HepG2 (cell line): ENCODE results near the gene PFKL. TPM values are rescaled to one million over a fixed set of nuclear protein-coding genes. Genes with fewer than 3 reads are reported as not detected.

Experiments used
- polyA plus RNA-seq, 8 experiments: library from polyadenylated mRNA; depleted of rRNA in 3 of 8; stranded (reverse) in 7 of 8; unstranded in 1 of 8; fragments of >200 nt; fragmentation: Illumina TruSeq in 4 of 8; extraction: Trizol in 4 of 8; gene quantifications; 2 replicates each; pipeline versions ENCODE4 v1.2.1 to v1.2.3, GENCODE V29; 2011 to 2016; ENCODE audit warnings: low read depth in 4 of 8, missing spikeins in 1 of 8, mixed read lengths in 1 of 8; ENCODE audit not compliant: insufficient read depth in 1 of 8
- total RNA-seq, 5 experiments: library from RNA; depleted of rRNA; stranded (reverse); fragments of >200 nt; fragmentation: Illumina TruSeq; extraction: Trizol; gene quantifications; 2 replicates each; pipeline ENCODE4 v1.2.3, GENCODE V29; 2016; ENCODE audit warnings: low read depth in 1 of 5

Gene PFKL
- total and polyA plus RNA-seq, 2 of the 13 experiments (the other 11 are each of a cell fraction or from before 2014, with no cell fraction given): 92.8 to 106 TPM

Other genes with a start within 250 kb of the PFKL start
- 17.0 and 17.7 TPM in 2 replicates for gene PWP2, start 192.7 kb upstream of the PFKL start, total RNA-seq (2016; rRNA removed; fragmentation: Illumina TruSeq; extraction: Trizol)
- gene PWP2, start 192.7 kb upstream of the PFKL start, polyA plus RNA-seq (2011; rRNA removed): 7.7 and 9.6 TPM in 2 replicates
- gene GATD3, start 166.4 kb upstream of the PFKL start, total RNA-seq (2016; rRNA removed; fragmentation: Illumina TruSeq; extraction: Trizol): 25.7 and 38.9 TPM in 2 replicates
- 24.2 and 31.8 TPM in 2 replicates for gene GATD3, start 166.4 kb upstream of the PFKL start, polyA plus RNA-seq (2011; rRNA removed)
- gene ICOSLG, start 59.1 kb upstream of the PFKL start, total RNA-seq (2016; rRNA removed; fragmentation: Illumina TruSeq; extraction: Trizol): 0.45 and 0.51 TPM in 2 replicates
- gene ICOSLG, start 59.1 kb upstream of the PFKL start, polyA plus RNA-seq (2011; rRNA removed): 1.3 and 2.9 TPM in 2 replicates
- 1.7 TPM in 1 of 2 replicates, not detected in the other for gene DNMT3L, start 38.2 kb upstream of the PFKL start, total RNA-seq (2016; rRNA removed; fragmentation: Illumina TruSeq; extraction: Trizol)
- gene DNMT3L, start 38.2 kb upstream of the PFKL start, polyA plus RNA-seq (2011; rRNA removed): 0.75 and 1.4 TPM in 2 replicates
- gene AIRE, start 14.2 kb upstream of the PFKL start, total RNA-seq (2016; rRNA removed; fragmentation: Illumina TruSeq; extraction: Trizol): not detected in 2 replicates
- gene AIRE, start 14.2 kb upstream of the PFKL start, polyA plus RNA-seq (2011; rRNA removed): not detected in 2 replicates
- 13.1 and 20.1 TPM in 2 replicates for gene CFAP410, start 39.3 kb downstream of the PFKL start, total RNA-seq (2016; rRNA removed; fragmentation: Illumina TruSeq; extraction: Trizol)
- 8.0 and 13.1 TPM in 2 replicates for gene CFAP410, start 39.3 kb downstream of the PFKL start, polyA plus RNA-seq (2011; rRNA removed)
- 0.07 TPM in 1 of 2 replicates, not detected in the other for gene TRPM2, start 53.6 kb downstream of the PFKL start, total RNA-seq (2016; rRNA removed; fragmentation: Illumina TruSeq; extraction: Trizol)
- 0.09 and 0.20 TPM in 2 replicates for gene TRPM2, start 53.6 kb downstream of the PFKL start, polyA plus RNA-seq (2011; rRNA removed)
- gene LRRC3, start 155.5 kb downstream of the PFKL start, total RNA-seq (2016; rRNA removed; fragmentation: Illumina TruSeq; extraction: Trizol): 3.9 and 4.8 TPM in 2 replicates
- 16.5 and 24.3 TPM in 2 replicates for gene LRRC3, start 155.5 kb downstream of the PFKL start, polyA plus RNA-seq (2011; rRNA removed)
- gene KRTAP10-1, start 240.1 kb downstream of the PFKL start, total RNA-seq (2016; rRNA removed; fragmentation: Illumina TruSeq; extraction: Trizol): not detected in 2 replicates
- not detected in 2 replicates for gene KRTAP10-1, start 240.1 kb downstream of the PFKL start, polyA plus RNA-seq (2011; rRNA removed)